Activated T-cell treated with anti-CD3 and anti-CD28 coated beads, Interleukin-2, amount 50 U/mL, for 48 hours (primary cell): ENCODE data around the gene TCN1.
"Not testable (repeated sequence)": the region's sequence is repeated elsewhere in the genome, so short reads cannot be mapped to it uniquely, and the experiment has no call there.

Source experiments
- DNase-seq, 2 experiments: peaks; one replicate each; pipeline ENCODE4 v3.0.0-alpha.2; 2020

TCN1 gene, protein sequence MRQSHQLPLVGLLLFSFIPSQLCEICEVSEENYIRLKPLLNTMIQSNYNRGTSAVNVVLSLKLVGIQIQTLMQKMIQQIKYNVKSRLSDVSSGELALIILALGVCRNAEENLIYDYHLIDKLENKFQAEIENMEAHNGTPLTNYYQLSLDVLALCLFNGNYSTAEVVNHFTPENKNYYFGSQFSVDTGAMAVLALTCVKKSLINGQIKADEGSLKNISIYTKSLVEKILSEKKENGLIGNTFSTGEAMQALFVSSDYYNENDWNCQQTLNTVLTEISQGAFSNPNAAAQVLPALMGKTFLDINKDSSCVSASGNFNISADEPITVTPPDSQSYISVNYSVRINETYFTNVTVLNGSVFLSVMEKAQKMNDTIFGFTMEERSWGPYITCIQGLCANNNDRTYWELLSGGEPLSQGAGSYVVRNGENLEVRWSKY

DNA sequence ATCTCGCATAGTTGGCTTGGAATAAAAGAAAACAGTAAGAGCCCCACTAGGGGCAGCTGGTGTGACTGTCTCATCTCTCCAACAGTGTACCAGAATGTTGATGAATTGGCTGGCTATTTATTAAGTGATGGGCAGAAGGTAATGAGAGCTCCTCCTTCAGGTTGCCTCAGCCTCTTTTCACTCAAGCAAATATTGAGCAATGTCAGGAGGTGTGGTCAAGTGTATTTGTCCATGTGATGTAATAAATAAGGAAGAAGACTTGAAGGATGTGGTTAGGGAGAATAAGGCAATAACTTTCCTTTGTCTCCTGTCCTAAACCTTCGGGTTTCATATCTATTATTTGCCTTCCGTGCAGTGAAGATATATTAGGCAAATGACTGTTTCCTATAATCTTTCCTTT lies at the start of gene TCN1:
Gene TCN1 (minus strand): TSS at position 91 of the 400 bp plus-strand sequence. CDS start 17 bp downstream, at position 74.
- no peak for DNase-seq

DNA sequence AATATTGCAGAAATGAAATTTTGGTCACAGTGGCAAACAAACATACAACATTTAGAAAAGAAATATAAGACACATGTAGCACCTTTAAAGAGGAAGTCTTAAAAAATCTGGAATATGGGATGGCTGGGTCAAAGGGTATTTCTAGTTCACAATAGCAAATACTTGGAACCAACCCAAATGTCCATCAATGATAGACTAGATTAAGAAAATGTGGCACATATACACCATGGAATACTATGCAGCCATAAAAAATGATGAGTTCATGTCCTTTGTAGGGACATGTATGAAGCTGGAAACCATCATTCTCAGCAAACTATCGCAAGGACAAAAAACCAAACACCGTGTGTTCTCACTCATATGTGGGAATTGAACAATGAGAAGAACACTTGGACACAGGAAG lies 37.3 kb upstream of the TCN1 start:
- not testable (repeated sequence) for DNase-seq

DNA sequence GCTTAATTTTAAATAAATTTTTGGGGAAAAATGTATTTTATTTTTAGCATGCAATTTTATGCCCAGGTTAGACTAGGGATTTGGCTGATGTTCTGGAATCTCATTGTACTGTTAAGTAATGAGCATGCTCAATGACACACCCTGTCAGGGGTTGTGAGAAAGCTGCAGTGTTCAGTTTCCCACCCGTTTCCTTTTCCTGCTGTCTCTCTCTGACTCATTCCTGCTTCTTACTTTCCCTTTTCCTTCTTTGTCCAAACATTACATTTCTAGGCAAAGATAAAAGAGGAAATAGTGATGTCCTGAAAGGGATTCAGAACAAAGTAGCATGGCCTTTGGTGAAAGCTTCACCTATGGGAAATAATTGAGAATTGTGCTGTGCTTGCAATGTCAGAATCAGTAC lies 35.0 kb upstream of the TCN1 start:
- DNase-seq = no peak

- DNase-seq = no peak
Observed at GRCh38 chr11:59900366-59901126, 34.3 kb upstream of the TCN1 start.

DNA sequence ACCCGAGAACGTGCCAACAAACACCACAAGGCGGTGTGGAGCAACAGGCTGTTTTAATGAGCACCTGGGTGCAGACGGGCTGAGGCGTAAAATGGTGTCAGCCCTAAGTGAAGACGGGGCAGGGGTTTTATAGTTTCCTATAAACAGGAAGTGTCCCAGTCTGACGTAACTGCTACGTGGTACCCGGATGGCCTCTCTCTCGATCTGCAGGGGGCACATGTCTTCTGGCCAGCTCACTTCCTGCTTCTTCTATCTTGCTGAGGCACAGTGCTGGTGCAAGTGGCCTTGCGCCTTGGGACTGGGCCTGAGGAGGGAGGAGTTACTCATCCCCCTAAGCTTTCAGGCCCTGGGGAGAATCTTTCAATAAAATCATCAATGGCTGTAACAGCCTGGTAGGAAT lies 33.2 kb upstream of the TCN1 start:
- no peak for DNase-seq

GRCh38 chr11:59898650-59899049 lies 32.4 kb upstream of the TCN1 start:
- no peak for DNase-seq

DNA sequence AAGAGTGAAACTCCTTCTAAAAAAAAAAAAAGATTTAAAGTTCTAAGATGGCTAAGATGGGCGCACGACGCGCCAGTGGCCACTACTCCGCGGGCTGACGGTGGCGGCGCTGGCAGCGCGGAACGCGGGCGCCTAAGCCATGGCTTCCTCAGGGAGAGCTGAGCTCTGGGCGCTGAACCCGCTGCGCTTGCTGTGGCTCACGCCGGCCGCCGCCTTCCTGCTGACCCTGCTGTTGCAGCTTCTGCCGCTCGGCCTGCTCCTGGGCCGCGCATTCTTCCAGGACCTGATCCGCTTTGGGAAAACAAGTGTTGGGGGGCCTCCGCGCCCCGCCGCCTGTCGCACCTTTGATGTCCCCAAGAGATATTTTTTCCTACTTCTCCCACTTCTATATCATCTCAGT lies 31.8 kb upstream of the TCN1 start:
- DNase-seq = no peak

- DNase-seq = no peak
Observed at GRCh38 chr11:59894616-59895015, 28.3 kb upstream of the TCN1 start.

DNA sequence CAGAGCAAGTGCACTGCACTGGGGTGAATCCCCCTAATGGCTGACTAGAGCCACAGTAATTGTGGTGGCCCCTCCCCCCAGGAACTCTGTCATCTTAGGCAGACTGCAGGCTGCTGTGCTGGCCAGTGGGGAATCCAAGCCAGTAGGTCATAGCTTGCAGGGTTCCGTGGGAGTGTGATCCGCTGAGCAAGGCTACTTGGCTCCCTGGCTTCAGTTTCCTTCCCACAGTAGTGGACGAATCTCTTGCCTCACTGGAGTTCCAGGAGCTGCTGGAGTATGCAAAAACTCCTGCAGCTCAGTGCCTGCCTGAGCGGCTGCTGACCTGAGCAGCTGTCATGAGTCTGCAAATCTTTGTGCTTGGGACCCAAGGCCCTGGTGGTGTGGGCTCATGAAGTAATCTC lies 25.5 kb upstream of the TCN1 start:
- no peak for DNase-seq

GRCh38 chr11:59887156-59887555 lies 20.9 kb upstream of the TCN1 start:
- DNase-seq = not testable (repeated sequence)

GRCh38 chr11:59883597-59883996 lies 17.3 kb upstream of the TCN1 start:
- DNase-seq = no peak

- DNase-seq = no peak
Observed at GRCh38 chr11:59879567-59879966, 13.3 kb upstream of the TCN1 start.

- DNase-seq = no peak
Observed at GRCh38 chr11:59878575-59878974, 12.3 kb upstream of the TCN1 start, which contains the start of gene OOSP3. Gene OOSP3 (plus strand): TSS chr11:59878782. CDS start chr11:59878809, 27 bp downstream.

GRCh38 chr11:59877784-59878183 lies 11.5 kb upstream of the TCN1 start:
- DNase-seq = no peak

DNA sequence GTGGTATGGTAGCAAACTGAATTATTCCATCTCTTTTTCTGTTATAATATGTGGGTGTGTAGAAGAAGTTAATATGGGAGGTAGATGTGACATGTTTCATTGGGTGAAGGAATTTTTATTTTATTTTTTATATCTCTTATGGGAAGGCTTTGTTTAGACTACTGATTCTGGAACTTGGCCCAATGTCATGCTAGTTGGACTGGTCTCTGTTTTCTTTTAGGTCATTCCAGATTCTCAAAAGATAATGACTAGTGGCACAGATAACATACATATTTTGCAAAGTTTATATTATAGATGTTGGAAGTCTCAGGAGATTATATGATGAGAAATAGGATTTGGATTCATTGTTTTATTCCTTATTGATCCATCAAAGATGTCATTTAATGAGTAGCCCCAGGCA lies 11.0 kb upstream of the TCN1 start:
- no peak for DNase-seq

- DNase-seq = no peak
Observed at GRCh38 chr11:59875856-59876519, 9.7 kb upstream of the TCN1 start.

GRCh38 chr11:59872076-59872475 lies 5.8 kb upstream of the TCN1 start:
- no peak for DNase-seq

GRCh38 chr11:59867946-59868345 lies 1.7 kb upstream of the TCN1 start:
- DNase-seq = no peak

GRCh38 chr11:59866836-59867235 lies 549 bp upstream of the TCN1 start:
- no peak for DNase-seq

DNA sequence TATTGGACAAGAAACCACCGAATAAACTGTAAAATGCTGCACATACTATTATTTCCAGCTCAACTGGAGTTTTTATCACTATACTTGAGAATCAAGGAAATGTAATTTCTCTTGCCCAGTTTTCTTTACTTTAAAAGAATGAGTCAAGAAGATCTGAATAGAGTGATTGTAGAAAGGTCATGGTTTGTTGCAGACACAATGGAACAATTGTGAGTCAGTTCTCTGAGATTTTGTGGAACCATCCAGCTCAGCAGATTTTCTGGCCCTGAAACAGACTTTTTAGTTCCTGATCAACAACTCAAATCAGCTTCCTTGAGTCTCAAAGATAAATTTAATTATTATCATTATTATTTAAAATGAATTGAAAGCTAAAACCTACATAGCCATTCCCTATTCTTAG lies 1.3 kb downstream of the TCN1 start:
- DNase-seq = no peak

- DNase-seq = no peak
Observed at GRCh38 chr11:59862252-59862651, 4.0 kb downstream of the TCN1 start.

GRCh38 chr11:59859673-59860072 lies 6.6 kb downstream of the TCN1 start:
- no peak for DNase-seq
